Stimulated activated CD4-positive, alpha-beta T cell treated with anti-CD3 and anti-CD28 coated beads, Interleukin-2, amount 100 ng/mL, for 4 hours (primary cell): ENCODE results near the gene ABCA8.

Source experiments
- DNase-seq: peaks from one replicate; pipeline ENCODE4 v3.0.0-alpha.2; 2020; ENCODE audit warnings: low read depth

ABCA8 gene

GRCh38 chr17:68870161-68870826 lies 84.9 kb downstream of the ABCA8 start:
- DNase-seq = no peak

GRCh38 chr17:68868708-68869107 lies 86.5 kb downstream of the ABCA8 start:
- DNase-seq = no peak

GRCh38 chr17:68867759-68868516 lies 87.3 kb downstream of the ABCA8 start:
- no peak for DNase-seq

- no peak for DNase-seq
Measured at GRCh38 chr17:68865584-68865983, 89.6 kb downstream of the ABCA8 start.

GRCh38 chr17:68863091-68863652 lies 92.0 kb downstream of the ABCA8 start:
- DNase-seq = no peak

DNA sequence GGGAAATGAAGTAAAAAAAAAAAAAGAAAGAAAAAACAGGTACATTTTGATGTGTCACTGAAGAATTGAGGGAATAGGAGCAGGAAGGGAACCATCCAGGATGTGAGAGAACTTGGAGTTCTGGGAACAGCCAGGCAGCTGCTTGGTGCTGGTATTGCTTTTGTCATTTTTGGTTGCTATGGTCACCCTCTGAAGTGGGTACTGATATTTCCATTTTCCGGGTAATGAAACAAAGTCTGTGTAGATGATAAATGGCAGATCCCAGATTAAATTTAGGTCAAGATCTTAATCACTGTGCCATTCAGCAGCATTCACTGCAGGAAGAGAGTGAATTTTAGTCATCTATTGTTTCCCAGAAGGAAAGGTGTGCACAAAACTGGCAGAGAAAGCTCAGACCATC lies 93.6 kb downstream of the ABCA8 start:
- DNase-seq = no peak

DNA sequence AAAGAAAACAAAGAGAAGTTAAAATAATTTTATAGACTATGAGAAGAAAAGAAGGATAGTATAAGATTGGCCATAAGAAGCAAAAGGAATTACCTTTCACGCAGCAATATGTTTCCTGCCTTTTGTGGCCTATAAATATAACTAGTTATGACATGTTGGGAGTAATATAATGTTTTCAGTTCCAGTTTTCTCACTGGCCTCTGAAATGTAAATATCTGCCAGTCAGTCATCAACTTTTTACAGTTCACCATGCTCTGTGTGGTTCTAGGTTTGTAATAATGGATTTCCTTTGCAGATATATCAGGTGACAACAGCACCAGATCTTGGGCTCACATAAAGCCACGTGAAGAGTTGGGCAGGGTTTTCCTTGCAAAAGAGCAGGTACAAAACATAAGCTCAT lies 94.3 kb downstream of the ABCA8 start:
- no peak for DNase-seq

- DNase-seq = no peak
Measured at GRCh38 chr17:68854452-68854851, 100.7 kb downstream of the ABCA8 start.

DNA sequence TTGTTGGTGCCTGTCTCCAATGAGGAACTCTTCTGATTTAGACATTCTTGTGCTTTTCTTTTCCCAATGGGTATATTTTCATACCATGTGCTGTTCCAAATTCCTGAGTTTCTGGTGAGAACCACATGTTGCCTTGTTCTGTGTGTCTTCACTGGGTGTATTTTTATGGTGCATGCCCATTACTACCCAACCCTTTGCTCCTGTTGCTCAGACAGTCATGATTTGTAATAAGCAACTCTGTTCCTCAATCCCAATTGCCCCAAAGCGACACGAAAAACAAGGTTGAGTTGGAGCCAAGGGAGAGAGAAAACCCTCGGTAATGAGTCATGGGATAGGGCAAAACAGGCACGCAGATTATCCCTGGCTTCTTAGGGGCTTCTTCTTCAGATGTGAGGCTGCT lies 101.8 kb downstream of the ABCA8 start:
- DNase-seq = no peak

DNA sequence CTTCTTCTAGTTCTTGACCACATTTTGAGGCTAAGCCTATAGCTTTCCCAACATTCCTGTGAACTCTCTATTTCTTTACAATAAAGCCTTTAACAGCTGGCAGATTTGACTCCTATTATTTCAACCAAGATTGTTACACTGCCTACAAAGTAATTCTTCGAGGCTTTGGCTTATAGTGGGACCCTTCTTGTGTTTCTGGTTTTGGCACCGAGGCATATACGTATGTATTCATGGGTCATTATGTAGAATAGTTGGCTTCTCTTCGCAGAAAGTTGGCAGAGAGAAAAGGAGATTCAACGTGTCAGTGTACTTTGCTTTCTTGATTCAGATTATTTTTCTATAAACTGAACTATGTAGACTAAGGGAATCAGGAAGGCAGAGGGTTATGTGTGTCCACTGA lies 102.2 kb downstream of the ABCA8 start:
- no peak for DNase-seq

DNA sequence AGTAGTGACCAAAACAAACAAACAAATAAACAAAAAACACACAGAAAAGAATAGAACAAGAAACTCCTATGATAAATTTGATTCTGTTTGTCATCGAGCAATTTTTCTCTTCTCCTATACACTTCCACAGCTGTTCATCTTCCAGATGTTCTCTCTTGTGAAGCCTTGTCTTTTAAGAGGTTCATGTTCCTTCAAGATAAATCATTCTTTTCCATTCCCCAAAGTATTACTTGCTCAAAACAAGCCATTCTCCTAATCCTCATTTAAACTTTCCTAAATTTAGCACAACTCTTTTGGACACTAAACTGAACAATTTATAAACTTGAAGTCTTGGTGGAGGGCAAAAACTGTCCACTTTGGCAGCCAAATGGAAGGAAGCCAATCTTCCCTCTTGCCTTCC lies 103.3 kb downstream of the ABCA8 start:
- DNase-seq = no peak

DNA sequence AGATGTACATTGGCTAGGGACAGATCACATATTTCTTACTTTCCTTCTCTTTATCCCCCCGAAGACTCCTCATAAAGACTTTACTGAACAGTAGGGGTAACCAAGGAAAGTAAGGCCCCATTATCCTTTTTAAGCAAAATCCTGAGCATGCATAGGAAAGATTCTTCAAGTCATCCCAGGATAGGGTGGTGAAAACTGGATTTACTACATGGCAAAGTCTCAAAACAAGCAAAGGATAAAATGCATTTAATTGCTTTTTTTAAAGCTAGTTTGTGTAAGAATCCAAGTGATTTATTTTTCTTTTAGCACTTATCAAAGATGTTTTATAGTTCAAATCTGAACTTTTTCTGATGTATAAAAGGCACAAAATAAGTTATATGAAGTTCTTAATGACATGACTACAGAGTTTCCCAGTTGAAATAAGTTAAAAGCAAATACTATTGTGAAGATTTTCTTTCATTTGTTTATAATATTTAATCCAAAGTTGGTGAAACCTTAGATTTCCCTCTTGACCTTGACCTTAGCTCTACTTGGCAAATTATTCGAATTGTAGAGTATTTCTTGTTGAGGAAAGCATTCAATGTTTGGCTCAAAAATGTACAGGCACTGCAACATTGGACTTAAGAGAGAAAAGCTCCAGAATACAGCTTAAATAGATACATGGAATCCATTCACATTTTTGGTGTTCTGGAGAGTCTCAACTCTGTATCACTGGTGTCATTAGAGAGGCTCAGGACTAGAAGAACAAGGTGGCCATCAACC lies 104.3 kb downstream of the ABCA8 start:
- no peak for DNase-seq

GRCh38 chr17:68849673-68850610 lies 105.2 kb downstream of the ABCA8 start:
- no peak for DNase-seq

DNA sequence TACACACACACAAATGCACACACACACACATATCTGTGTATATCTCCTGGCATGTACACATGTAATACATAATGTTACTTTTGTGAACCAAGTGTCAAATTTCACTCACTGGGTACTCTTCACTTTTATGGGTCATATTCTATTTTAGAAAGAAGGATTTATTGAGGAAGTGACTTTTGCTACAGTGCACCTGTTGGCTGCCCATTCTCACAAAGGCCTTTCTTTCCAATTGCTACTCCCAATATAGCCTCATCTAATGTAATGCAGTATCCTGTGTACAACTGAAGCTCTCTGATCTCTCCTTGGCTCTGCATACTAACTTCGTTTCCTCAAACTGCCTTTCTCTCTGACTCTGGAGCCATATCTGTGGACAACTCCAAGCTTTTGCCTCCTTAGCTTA lies 107.5 kb downstream of the ABCA8 start:
- no peak for DNase-seq

DNA sequence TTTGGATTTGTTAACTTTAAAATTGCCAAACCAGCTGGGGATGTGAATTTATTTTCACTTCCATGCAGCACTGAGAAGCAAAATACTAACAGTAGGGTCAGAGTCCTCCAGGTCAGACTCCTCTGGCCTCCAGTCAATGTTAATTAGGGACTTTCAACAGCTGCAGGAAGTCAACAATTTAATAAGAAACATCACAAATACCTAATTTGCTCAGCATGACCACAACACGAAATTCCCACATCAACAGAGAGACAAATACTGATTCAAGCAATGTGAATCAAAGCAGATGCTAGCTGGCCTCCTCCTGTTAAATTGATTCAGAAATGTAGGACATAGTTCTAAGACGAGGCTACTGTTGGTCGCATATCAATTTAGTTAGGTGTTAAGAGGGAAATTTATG lies 111.7 kb downstream of the ABCA8 start:
- DNase-seq = no peak

DNA sequence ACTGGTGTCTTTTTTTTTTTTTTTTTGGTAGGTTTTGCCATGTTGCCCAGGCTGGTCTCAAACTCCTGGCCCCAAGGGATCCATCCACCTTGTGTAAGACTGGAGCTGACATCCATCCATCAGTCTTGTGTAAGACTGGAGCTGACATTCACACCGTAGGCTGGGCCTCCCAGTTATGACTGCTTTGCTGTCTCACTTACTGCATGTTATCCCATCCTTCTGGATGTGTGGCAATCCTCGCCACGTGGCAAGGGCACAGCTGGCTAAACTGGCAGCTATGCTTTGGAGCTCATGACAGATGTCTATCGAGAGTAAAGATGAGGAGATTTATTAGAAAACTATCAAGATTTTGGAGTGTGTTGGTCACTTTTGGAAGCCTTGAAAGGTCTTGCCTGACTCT lies 115.1 kb downstream of the ABCA8 start:
- no peak for DNase-seq

GRCh38 chr17:68835071-68835470 lies 120.1 kb downstream of the ABCA8 start:
- DNase-seq = no peak

DNA sequence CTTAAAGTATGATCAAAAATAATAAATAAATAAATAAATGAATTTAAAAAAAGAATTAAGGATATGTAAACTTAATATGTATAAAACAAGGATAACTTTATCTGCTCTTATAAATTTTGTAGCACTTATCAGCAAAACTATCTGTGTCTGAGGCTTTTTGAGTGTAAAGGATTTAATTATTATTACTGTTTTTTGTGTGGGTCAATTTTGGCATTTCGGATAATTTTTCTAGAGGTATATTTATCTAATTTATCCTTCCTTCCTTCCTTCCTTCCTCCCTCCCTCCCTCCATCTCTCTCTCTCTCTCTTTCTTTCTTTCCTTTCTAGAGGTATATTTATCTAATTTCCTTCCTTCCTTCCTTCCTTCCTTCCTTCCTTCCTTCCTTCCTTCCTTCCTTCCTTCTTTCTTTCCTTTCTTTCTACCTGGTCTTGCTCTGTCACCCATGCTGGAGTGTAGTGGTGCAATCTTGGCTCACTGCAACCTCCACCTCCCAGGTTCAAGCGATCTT lies 120.8 kb downstream of the ABCA8 start:
- no peak for DNase-seq

DNA sequence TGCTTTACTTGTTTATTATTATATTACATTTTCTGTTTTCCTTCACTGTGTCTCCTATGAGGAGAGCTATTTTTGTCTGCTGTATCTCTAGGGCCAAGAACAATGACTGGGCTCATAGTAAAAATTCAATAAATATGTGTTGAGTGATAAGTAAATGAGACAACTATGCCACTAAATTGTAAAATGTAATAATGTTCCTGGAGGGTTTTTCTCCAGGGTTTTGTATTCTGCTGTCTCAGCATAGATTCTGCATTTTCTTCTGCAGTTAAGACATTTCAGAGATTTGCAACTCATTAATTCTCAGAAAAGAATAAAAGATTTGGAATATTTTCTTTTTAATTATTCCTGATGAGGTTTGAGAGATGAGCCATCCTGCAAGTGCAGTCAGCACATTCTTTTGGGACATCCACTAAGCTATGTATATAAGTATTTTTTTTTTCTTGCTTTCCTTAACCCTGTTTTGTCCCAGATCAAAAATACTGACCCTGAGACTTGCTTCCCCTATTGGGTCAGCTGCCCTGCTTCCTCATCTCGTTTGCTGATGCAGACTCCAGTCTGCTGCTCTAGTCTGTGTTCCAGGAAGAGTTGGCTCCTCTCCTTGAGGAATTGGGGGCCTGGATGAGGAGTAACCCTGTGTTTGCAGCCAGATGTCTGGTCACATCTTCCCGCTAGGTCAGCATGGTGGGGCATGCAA lies 122.9 kb downstream of the ABCA8 start:
- DNase-seq = no peak

- DNase-seq = no peak
Measured at GRCh38 chr17:68831170-68831569, 124.0 kb downstream of the ABCA8 start.

DNA sequence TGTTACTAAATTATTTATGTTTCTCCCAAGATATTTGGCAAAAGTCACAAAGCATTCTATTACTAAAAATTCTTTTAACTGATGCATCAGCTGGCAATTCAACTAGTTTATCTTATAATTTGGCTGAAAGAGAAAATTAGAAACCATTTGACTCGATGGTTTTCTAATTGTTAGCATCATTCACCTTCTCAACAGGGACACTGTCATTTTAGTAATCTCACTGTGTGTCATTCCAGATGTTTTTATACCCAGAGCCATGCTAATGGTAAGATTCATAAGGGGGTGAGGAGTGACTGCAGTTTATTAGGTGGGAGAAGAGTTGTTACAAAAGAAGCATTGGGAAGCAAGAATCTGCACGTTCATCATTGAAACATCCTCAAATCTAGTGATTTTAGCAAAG lies 124.9 kb downstream of the ABCA8 start:
- no peak for DNase-seq
